NCI-H2029 (cell line): ENCODE measurements around the gene MYL7.
"Not testable (repeated sequence)": the region's sequence is repeated elsewhere in the genome, so short reads cannot be mapped to it uniquely, and the experiment has no call there.

ENCODE experiments used
- DNase-seq: peaks from one replicate; lab custom pipeline; 2025; lab: John Stamatoyannopoulos, UW

MYL7 gene

GRCh38 chr7:44131173-44132029 is 9.7 kb downstream of the MYL7 start:
- peak; percentile 23 for DNase-seq

GRCh38 chr7:44128721-44129582 is 12.2 kb downstream of the MYL7 start:
- no peak for DNase-seq

GRCh38 chr7:44127161-44127560 is 14.0 kb downstream of the MYL7 start:
- no peak for DNase-seq

GRCh38 chr7:44126574-44126973 is 14.6 kb downstream of the MYL7 start:
- not testable (repeated sequence) for DNase-seq

- no peak for DNase-seq
These were observed 16.3 kb downstream of the MYL7 start for GRCh38 chr7:44124822-44125202.

- peak; percentile 95 for DNase-seq
These were observed 17.7 kb downstream of the MYL7 start, which contains the start of gene POLD2 for GRCh38 chr7:44123190-44124003. TSS of gene POLD2 (minus strand) at chr7:44123548. CDS start at chr7:44122053, 1,495 bp downstream.

- DNase-seq, result no peak
These were observed 18.6 kb downstream of the MYL7 start for GRCh38 chr7:44122529-44122928.

GRCh38 chr7:44121761-44122420 is 19.2 kb downstream of the MYL7 start:
- DNase-seq, result no peak

- no peak for DNase-seq
These were observed 20.7 kb downstream of the MYL7 start for GRCh38 chr7:44120395-44120794.

- no peak for DNase-seq
These were observed 21.2 kb downstream of the MYL7 start for GRCh38 chr7:44119829-44120380.

GRCh38 chr7:44117801-44118429 is 23.2 kb downstream of the MYL7 start:
- no peak for DNase-seq

GRCh38 chr7:44116789-44117666 is 24.1 kb downstream of the MYL7 start:
- DNase-seq, result no peak

GRCh38 chr7:44116087-44116788 is 24.9 kb downstream of the MYL7 start:
- no peak for DNase-seq

- no peak for DNase-seq
These were observed 26.4 kb downstream of the MYL7 start for GRCh38 chr7:44114586-44115310.

- no peak for DNase-seq
These were observed 27.3 kb downstream of the MYL7 start for GRCh38 chr7:44113764-44114354.

GRCh38 chr7:44112997-44113763 is 28.0 kb downstream of the MYL7 start:
- peak; percentile 24 for DNase-seq
